ENCODE results near the gene SDC4.

SDC4 gene

DNA sequence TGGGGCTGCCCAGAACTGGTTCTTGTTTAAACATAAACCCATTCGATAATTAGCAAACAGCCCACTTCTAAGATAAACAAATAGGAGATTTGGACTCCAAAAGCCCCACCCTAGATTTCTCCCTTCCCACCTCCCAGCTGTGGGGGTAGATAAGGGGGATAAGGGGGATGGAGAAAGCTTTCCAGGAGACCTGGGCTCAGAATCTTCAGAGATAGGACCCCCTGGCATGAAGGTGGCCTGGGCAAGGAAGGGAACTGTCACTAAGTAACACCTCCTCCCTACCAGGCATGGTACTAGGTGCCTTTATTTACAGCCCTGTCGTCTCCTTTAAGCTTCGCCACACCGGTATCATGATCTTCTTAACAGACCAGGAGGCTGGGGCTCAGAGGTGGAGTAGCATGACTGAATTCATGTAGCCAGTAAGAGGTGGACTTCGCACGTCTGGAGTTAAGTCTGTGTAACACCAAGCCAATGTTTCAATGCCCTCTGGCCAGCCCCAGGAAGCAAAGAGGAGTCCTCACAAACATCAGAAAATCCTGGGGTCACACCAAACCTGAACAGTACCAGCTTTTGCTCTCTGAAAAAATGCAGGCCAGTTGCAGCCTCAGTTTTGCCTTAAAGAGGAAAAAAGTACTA lies 4.6 kb downstream of the SDC4 start:
- DNase-seq (ENCODE audit: low read depth, low spot score) = no peak

DNA sequence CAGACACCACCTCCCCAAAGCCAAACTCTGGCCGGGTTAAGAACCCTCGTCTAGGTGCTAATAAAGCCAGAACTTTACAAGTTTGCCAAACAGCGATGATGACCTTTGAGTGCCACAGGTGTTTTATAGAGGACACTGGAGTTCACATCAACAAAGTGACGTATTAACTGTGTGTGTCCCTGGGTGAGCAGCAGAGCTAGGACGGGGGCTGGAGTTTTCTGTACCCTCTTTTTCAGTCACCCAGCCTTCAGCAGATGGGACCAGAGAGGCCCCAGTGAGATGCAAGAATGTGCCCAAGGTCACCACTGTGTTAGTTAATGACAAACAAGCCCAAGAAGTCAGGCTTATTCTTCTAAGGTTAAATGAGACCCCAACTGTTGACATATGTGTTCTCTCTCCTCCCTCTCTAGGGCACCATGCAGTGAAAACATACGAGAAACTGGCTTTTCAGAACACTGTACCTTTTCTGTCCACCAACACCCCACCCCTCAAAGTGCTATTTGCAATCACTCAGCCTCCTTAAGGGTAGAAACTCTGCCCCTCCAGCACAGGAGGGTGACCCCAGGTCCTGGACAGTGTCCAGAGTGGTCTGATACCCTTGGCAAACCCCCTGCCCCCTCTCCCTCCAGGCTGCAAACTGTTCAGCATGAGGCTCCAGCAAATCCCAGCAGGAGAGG lies 5.2 kb downstream of the SDC4 start:
- no peak for DNase-seq (ENCODE audit: low read depth, low spot score)

- DNase-seq (ENCODE audit: low read depth, low spot score) = no peak
Observed at GRCh38 chr20:45341939-45342854, 6.0 kb downstream of the SDC4 start.

- DNase-seq (ENCODE audit: low read depth, low spot score) = no peak
Observed at GRCh38 chr20:45341579-45341938, 6.7 kb downstream of the SDC4 start.

DNA sequence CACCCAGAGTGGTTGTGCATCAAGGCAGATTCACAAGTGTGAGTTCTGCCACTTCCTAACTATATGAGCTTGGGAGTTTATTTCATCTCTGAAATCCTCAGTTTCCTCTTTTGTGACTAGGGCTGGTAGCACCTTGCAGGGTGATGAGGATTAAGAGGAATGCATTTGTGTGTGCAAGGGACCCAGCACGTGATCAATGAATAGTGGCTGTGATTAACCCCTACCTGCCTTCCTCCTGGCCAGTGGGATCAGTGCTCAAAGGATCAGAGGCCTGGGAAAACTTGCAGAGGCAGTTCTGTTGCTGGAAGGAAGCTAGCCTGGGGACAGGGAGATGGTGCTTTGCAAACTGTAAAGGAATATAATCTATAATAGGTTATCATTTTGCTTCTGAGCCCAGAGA lies 7.3 kb downstream of the SDC4 start:
- no peak for DNase-seq (ENCODE audit: low read depth, low spot score)

DNA sequence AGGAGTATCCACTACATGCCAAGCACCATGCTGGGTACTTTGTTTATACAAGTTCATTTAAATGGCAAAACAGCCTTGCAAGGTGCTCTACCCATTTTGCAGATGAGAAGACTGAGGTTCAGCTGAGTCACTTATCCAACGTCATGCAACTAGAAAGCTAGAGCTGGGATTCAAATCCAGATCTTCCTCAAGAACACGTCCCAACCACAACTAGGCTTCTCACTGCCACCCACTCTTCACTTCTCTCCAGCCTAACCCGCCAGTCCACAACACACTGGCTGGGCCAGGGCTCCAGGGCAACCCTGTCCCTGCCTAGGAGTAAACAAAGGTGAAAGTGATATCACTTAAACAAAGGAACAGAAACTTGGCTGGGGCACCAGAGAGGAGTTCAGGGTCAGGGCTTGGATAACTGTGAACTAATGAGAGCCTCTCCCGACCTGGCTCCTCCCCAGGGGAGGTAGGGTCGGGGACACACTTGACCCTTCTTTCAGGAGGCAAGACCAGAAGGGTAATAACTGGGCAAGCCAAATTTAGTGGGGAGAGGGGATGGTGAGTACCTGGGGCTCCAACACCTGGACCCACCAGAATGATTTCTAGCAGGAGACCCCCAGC lies 7.9 kb downstream of the SDC4 start:
- DNase-seq (ENCODE audit: low read depth, low spot score) = no peak

DNA sequence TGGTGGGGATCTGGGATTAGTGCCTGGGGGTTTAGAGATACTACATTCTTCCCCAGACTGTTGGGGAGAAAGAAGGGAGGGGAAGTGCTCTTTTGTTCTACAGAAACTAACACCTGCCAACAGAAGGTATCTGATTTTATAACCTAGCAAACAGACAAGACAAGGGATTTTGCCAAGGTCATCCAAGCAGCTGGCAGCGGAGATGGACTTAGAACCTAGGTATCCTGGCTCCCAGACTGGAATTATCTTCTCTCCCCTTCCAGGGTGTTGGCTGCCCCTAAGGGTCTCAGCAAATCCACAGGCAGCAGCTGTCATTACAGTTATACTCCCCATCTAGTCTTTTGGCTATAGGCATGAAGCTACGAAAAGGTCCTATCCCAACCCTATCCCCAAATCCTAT lies 8.4 kb downstream of the SDC4 start:
- DNase-seq (ENCODE audit: low read depth, low spot score) = no peak

DNA sequence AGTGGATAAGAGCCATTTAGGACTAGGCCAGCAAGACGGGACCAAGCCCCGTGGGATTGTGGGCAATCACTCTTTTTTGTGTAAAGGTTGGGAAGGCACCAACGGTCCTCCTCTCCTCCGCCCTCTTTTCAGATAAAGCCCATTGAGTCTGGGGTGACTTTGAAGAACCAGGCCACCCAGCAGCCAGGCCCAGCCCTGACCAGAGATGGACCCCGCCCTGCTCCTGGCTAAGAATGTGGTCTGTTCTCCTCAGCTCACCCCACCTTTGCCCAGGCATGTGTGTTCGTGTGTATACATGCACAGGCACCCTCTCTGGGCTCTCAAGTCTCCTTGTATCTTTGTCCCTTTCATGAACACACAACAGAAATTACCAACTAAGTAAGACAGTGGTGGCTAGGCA lies 9.1 kb downstream of the SDC4 start:
- no peak for DNase-seq (ENCODE audit: low read depth, low spot score)

DNA sequence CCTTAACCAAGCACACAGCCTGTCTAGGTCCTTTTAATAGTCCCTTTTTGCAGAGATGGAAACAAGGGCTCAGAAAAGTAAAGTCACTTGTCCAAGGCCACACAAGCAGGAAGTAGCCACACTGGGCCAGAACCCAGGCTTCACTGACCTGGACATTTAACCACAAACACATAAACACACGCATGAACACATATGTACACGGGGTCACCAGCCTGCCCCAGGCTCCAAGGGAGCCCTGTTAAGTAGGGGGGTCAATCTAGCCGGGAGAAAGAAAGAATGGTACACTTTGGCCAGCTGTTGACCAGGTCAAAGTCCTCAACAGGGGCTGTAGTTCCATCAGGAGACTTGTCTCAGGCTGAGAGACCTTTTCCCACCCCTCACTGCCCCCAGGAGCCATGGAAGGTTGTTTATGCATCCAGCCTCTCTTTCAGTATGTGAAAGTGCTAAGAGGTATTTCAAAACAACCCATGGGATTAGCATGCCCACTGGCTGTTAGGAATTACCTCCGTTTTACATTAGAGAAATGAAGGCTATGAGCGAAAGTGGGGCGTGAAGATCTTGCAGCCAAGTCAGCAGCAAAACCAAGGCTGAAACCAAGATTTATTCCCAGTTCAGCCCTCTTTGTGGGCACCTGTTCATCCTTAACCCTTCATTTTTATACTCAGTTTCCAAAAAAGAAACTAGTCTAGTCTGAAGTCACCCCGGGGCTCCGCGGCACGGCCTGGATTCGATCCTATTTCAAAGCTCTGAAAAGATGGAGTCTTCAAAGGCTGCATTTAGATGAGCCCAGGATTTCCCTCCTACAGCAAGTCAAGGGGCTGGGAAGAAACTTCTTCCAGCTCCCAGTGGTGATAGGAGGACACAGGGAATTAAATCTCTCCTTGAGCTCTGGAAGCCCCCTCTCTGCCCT lies 9.8 kb downstream of the SDC4 start:
- DNase-seq (ENCODE audit: low read depth, low spot score) = no peak

DNA sequence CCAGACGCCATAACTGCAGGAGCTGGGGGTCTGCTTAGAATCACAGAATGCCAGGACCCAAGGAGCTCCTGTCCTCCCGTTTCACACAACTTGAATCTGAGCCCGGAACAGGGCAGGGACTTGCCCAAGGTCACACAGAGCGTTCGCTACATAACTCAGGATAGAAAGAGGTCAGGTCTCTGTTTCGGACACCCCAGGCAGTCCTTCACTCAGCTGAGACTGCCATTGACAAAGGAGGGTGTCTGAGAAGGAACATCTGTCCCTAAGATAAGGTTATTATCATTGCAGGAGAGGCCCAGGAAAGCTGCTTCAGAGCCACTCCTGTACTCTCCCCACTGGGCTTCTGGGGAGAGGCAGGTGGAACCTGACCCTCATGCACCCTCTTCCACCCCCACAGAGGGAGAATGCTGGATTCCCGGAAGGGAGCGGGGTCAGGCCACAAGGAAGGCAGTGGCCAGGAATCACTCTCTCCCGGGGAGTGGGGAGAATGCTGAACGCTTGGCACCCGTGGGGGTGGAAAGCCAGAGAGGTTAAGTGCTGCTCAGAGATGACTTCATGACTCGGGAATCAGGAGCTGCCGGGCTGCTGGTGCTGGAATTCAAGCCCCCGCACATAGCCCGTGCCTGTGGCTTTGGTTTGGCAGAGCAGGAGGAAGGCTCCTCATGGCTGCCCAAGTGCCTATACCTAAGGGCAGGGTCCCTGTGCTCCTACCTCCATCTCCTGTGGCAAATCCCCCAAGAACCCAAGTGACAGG lies 10.7 kb downstream of the SDC4 start:
- no peak for DNase-seq (ENCODE audit: low read depth, low spot score)

DNA sequence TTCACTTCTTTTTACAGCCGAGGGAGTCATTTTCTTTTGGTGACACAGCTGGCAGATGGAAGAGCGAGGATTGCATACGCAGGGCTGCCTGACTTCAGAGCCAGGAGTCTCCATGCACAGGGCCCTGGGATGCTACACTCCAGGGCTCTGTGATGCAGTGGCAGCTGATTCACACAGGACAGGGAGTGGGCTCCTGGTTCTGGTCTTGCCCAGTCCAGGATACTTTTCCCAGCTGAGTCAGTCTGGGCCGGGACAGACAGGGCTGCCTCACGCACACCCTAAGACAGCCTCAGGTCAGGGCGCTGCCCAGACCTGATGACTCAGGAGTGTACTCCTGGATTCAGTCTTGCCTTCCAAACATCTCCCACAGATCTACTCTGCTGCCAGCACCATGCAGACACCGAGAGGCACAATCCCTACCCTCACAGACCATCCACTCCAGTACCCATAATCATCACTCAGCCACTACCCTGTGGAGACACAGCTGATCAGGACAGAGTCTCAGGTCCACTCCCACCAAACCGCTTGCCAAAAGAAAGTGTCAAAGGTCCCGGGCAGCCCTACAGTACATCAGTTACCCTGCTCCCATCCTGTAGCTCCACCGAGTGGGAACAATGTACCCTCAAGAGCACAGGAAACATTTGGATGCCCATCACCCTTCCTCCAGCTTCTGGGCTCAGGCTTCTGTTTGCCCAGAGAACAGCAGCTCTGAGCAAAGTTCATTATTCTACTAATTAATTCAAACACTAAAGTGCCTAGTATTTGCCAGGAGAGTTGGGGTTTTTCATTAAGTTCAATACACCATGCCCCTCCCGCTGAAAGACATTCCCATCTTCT lies 11.5 kb downstream of the SDC4 start:
- DNase-seq (ENCODE audit: low read depth, low spot score) = no peak

DNA sequence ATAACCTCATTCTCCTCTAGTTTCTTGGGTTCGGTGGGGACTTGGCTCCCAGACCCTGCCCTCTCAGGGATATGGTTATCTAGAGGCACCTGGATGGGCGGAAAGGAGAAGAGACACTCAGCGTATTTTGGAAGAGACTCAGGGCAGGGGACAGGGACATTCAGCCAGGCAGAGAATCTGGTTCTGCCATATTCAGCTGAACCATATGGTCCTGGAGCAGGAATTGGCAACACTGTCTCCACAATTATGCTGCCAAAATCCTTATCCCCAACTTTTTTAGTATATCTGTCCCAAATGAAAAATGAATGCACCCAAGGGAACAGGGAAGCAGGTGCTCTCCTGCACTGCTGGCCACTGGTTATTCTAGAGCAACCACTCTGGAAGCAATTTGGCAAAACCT lies 17.7 kb downstream of the SDC4 start:
- DNase-seq (ENCODE audit: low read depth, low spot score) = no peak

- DNase-seq (ENCODE audit: low read depth, low spot score) = no peak
Observed at GRCh38 chr20:45329497-45330319, 18.5 kb downstream of the SDC4 start.

- DNase-seq (ENCODE audit: low read depth, low spot score) = no peak
Observed at GRCh38 chr20:45328451-45328850, 19.8 kb downstream of the SDC4 start.

DNA sequence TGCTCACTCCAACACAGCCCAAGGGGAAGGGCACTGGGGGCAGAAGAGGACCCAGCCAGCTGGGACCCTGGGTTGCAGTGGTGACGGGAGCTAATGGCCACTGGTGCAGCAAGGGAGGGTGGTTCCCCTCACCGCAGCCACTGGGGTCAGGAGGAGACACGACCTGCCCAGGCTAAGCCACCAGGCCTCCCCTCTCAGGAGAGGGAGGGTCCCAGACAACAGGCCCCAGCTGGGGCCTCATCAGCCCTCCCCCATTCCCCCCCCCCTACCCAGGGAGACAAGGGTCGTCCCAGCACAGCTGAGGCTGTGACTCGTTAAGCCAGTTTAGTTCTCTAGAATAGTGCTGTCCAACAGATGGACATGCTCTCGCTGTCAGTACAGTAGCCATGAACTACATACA lies 22.9 kb downstream of the SDC4 start:
- DNase-seq (ENCODE audit: low read depth, low spot score) = no peak

GRCh38 chr20:45323731-45324130 lies 24.5 kb downstream of the SDC4 start:
- DNase-seq (ENCODE audit: low read depth, low spot score) = no peak

DNA sequence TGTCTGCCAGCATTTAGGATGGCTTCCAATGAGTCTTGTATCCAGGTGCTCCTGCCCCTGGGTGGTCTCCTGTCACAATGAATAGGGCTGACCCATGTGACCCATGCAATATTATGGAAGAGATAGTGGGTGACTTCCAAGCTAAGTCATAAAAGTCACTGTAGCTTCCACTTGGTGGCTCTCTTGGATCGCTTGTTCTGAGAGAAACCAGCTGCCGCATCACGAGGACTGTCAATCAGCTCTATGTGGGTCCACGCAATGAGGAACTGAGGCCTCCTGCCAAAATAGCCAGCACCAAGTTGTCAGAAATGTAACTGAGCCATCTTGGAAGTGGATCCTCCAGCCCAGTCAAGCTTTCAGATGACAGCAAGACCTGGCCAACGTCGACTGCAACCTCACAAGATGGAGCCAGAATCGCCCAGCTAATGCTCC lies 25.3 kb downstream of the SDC4 start:
- DNase-seq (ENCODE audit: low read depth, low spot score) = no peak

DNA sequence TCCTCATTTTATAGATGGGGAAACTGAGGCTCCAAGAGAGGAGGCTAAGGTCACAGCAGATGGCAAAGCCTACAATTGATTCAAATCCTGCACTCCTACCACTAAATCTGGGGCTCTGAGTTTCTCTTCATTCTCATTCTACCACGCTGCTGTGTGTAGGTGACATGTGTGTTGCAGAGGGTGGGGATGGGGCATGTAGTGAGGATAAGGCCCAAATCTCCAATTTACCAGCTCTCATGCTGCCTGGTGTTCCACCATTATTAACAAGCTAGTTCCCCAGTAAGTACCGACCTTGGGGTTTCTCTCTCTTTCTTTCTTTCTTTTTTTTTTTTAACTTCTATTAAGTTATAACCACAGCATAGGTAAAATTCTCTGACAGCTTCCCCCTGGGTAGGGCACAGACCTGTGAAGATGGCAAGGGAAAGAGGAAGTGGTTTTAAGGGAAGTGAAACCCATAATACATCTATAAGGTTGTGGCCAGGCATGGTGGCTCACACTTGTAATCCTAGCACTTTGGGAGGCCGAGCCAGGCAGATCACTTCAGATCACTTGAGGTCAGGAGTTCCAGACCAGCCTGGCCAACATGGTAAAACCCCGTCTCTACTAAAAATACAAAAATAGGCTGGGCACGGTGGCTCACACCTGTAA lies 27.2 kb downstream of the SDC4 start:
- DNase-seq (ENCODE audit: low read depth, low spot score) = no peak
